SK-N-SH treated with all-trans-retinoic acid at 6 μM for 48 hours (cell line): ENCODE results near the gene NLE1.

Experiments
- BACH2 ChIP-seq: fragments of 250-450 bp; sonication (Bioruptor Pico); IDR thresholded peaks from 2 replicates; pipeline ENCODE4 v1.9.0; 2021; ENCODE audit warnings: mild to moderate bottlenecking, borderline replicate concordance
- CREB5 ChIP-seq: fragments of 250-450 bp; sonication (Bioruptor Pico); IDR thresholded peaks from 2 replicates; pipeline ENCODE4 v1.5.1; 2020; ENCODE audit warnings: low read depth, mild to moderate bottlenecking, moderate library complexity
- GLIS3 ChIP-seq: fragments of 250-450 bp; sonication (Bioruptor Pico); IDR thresholded peaks from 2 replicates; pipeline ENCODE4 v1.5.0; 2020; ENCODE audit warnings: mild to moderate bottlenecking, moderate library complexity
- PATZ1 ChIP-seq: fragments of 250-450 bp; sonication (Bioruptor Pico); IDR thresholded peaks from 2 replicates; pipeline ENCODE4 v1.8.0; 2020; ENCODE audit warnings: mild to moderate bottlenecking, moderate library complexity, borderline replicate concordance
- PPARA ChIP-seq: fragments of 250-450 bp; sonication (Bioruptor Pico); IDR thresholded peaks from 2 replicates; pipeline ENCODE4 v1.5.0; 2020; ENCODE audit warnings: mild to moderate bottlenecking, borderline replicate concordance
- RARB ChIP-seq: fragments of 250-450 bp; sonication (Bioruptor Pico); IDR thresholded peaks from 2 replicates; pipeline ENCODE4 v1.8.0; 2021; ENCODE audit warnings: mild to moderate bottlenecking, moderate library complexity
- ZC3H10 ChIP-seq: fragments of 250-450 bp; sonication (Bioruptor Pico); IDR thresholded peaks from 2 replicates; pipeline ENCODE4 v1.5.1; 2021; ENCODE audit warnings: mild to moderate bottlenecking, moderate library complexity
- ZFP3 ChIP-seq: fragments of 250-450 bp; sonication (Bioruptor Pico); IDR thresholded peaks from 2 replicates; pipeline ENCODE4 v1.5.0; 2020; ENCODE audit warnings: mild to moderate bottlenecking, moderate library complexity
- ZNF565 ChIP-seq: fragments of 450-650 bp; formaldehyde crosslinking; conservative IDR thresholded peaks from 2 replicates; pipeline ENCODE4 v1.5.0; 2020; ENCODE audit warnings: low read depth, mild to moderate bottlenecking, moderate library complexity
- ZNF70 ChIP-seq: fragments of 450-650 bp; formaldehyde crosslinking; IDR thresholded peaks from 2 replicates; pipeline ENCODE4 v1.5.0; 2020; ENCODE audit warnings: mild to moderate bottlenecking, moderate library complexity
- ZNF8 ChIP-seq: fragments of 450-650 bp; formaldehyde crosslinking; IDR thresholded peaks from 2 replicates; pipeline ENCODE4 v1.5.0; 2020; ENCODE audit warnings: mild to moderate bottlenecking, moderate library complexity
- TF ChIP-seq, protein P1 (sequence below): fragments of 250-450 bp; sonication (Bioruptor Pico); IDR thresholded peaks from 2 replicates; pipeline ENCODE4 v1.5.1; 2021; ENCODE audit warnings: mild to moderate bottlenecking, moderate library complexity

DNA sequence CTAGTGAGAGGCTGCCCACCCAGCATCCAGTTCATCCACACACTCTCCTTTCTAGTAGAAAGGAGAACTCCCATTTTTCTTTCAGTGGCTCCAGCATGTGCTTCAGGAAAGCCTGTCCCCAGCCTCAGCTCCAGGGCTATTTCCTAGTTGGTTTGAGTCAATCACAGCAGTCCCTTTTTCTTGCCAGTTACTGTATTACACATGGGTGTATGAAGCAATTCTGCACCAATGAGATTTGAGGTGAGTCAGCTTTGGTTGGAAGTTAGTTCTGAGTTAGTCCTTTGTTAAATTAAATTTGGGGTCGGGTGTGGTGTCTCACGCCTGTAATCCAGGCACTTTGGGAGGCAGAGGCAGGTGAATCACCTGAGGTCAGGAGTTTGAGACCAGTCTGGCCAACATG, 47.2 kb downstream of the NLE1 start:
- no peak for TF ChIP-seq PATZ1
- TF ChIP-seq, protein P1, sequence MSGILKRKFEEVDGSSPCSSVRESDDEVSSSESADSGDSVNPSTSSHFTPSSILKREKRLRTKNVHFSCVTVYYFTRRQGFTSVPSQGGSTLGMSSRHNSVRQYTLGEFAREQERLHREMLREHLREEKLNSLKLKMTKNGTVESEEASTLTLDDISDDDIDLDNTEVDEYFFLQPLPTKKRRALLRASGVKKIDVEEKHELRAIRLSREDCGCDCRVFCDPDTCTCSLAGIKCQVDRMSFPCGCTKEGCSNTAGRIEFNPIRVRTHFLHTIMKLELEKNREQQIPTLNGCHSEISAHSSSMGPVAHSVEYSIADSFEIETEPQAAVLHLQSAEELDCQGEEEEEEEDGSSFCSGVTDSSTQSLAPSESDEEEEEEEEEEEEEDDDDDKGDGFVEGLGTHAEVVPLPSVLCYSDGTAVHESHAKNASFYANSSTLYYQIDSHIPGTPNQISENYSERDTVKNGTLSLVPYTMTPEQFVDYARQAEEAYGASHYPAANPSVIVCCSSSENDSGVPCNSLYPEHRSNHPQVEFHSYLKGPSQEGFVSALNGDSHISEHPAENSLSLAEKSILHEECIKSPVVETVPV = no peak
- TF ChIP-seq PPARA (CRISPR knock-in tag) = no peak
- TF ChIP-seq CREB5 (CRISPR knock-in tag) = no peak
- no peak for TF ChIP-seq ZNF8
- no peak for TF ChIP-seq ZC3H10 (CRISPR knock-in tag)
- TF ChIP-seq GLIS3 = no peak
- TF ChIP-seq ZNF70 (CRISPR knock-in tag) = no peak
- no peak for TF ChIP-seq RARB (CRISPR knock-in tag)
- TF ChIP-seq ZFP3 = no peak
- no peak for TF ChIP-seq BACH2 (CRISPR knock-in tag)
- no peak for TF ChIP-seq ZNF565 (CRISPR knock-in tag)
